Measurements from ENCODE around the gene FUZ.

Gene FUZ

DNA sequence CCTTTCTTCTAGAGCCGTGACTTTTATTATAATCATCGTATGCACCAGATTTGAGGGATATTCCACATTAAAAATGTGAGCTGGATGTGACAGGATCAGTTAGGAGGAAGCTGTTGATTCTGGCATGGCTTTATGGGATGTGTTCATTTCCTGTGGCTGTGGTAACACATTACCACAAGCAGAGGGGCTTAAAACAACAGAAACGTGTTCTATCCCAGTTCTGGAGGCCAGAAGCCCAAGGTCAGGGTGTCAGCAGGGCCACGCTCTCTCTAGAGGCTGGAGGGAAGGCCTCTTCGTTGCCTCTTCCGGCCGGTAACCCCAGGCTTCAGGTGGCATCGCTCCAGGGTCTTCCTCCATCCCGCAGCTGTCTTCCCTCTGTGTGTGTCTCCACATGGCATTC is 19.5 kb upstream of the FUZ start:
- no peak for TF ChIP-seq TAF1 (IDR thresholded peaks at IDR 0.05; ENCODE audit: borderline replicate concordance, insufficient read depth, low read length)
- TF ChIP-seq, protein P1, sequence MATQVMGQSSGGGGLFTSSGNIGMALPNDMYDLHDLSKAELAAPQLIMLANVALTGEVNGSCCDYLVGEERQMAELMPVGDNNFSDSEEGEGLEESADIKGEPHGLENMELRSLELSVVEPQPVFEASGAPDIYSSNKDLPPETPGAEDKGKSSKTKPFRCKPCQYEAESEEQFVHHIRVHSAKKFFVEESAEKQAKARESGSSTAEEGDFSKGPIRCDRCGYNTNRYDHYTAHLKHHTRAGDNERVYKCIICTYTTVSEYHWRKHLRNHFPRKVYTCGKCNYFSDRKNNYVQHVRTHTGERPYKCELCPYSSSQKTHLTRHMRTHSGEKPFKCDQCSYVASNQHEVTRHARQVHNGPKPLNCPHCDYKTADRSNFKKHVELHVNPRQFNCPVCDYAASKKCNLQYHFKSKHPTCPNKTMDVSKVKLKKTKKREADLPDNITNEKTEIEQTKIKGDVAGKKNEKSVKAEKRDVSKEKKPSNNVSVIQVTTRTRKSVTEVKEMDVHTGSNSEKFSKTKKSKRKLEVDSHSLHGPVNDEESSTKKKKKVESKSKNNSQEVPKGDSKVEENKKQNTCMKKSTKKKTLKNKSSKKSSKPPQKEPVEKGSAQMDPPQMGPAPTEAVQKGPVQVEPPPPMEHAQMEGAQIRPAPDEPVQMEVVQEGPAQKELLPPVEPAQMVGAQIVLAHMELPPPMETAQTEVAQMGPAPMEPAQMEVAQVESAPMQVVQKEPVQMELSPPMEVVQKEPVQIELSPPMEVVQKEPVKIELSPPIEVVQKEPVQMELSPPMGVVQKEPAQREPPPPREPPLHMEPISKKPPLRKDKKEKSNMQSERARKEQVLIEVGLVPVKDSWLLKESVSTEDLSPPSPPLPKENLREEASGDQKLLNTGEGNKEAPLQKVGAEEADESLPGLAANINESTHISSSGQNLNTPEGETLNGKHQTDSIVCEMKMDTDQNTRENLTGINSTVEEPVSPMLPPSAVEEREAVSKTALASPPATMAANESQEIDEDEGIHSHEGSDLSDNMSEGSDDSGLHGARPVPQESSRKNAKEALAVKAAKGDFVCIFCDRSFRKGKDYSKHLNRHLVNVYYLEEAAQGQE (IDR thresholded peaks at IDR 0.05; ENCODE audit: insufficient read depth in 1 of 2, low read depth in 2 of 2, low read length in 2 of 2), result no peak
- no peak for TF ChIP-seq POLR2AphosphoS5 (IDR thresholded peaks at IDR 0.05; ENCODE audit: low read depth, low read length)
- no peak for TF ChIP-seq SIN3A (IDR thresholded peaks at IDR 0.05; ENCODE audit: borderline replicate concordance, insufficient read depth, low read length)
- no peak for TF ChIP-seq FOXP2 (optimal IDR thresholded peaks at IDR 0.05; ENCODE audit: borderline replicate concordance, extremely low read depth, extremely low read length, insufficient read depth)

DNA sequence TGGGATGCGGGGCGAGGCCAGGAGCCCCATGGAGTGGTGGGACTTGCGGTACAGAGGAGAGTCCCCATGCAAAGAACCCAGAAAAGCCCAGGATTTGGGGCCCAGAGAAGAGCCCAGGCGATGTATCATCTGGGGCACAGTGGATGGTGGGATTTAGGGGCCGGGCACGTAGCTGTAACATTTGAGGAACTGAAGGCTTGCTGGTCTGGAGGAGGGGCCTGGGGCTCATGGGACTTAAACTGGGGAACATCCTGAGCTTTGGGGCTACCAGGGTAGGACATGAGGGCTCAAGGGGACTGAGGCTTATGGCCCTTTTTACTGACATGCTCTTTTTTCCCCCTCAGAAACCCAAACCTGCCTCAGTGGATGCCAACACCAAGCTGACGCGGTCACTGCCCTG is 18.5 kb upstream of the FUZ start:
- TF ChIP-seq TAF1 (IDR thresholded peaks at IDR 0.05; ENCODE audit: borderline replicate concordance, insufficient read depth, low read length) (no peak), SIN3A (IDR thresholded peaks at IDR 0.05; ENCODE audit: borderline replicate concordance, insufficient read depth, low read length) (no peak), FOXP2 (optimal IDR thresholded peaks at IDR 0.05; ENCODE audit: borderline replicate concordance, extremely low read depth, extremely low read length, insufficient read depth) (no peak), POLR2AphosphoS5 (IDR thresholded peaks at IDR 0.05; ENCODE audit: low read depth, low read length) (no peak)
- TF ChIP-seq, protein P1 (IDR thresholded peaks at IDR 0.05; ENCODE audit: insufficient read depth in 1 of 2, low read depth in 2 of 2, low read length in 2 of 2), result no peak

DNA sequence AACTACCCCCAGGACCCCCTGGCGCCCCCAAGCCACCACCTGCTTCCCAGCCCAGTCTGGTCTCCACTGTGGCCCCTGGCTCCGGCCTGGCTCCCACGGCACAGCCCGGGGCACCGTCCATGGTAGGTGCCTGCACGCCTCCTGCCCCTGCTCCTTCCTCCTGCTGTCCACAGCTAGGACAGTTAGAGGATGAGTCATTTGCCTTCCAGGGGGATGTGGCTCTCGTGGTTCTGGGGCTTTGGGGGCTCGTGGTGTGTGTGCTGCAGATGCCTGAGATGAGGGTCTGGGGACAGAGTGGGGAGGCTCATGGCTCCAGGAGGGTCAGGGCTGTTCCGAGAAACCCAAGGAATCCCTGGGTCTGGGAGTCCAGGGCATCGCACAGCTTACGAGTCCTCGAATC is 17.7 kb upstream of the FUZ start:
- no peak for TF ChIP-seq POLR2AphosphoS5 (IDR thresholded peaks at IDR 0.05; ENCODE audit: low read depth, low read length)
- TF ChIP-seq SIN3A (IDR thresholded peaks at IDR 0.05; ENCODE audit: borderline replicate concordance, insufficient read depth, low read length), result no peak
- TF ChIP-seq TAF1 (IDR thresholded peaks at IDR 0.05; ENCODE audit: borderline replicate concordance, insufficient read depth, low read length), result no peak
- TF ChIP-seq FOXP2 (optimal IDR thresholded peaks at IDR 0.05; ENCODE audit: borderline replicate concordance, extremely low read depth, extremely low read length, insufficient read depth), result no peak
- TF ChIP-seq, protein P1 (IDR thresholded peaks at IDR 0.05; ENCODE audit: insufficient read depth in 1 of 2, low read depth in 2 of 2, low read length in 2 of 2), result no peak

DNA sequence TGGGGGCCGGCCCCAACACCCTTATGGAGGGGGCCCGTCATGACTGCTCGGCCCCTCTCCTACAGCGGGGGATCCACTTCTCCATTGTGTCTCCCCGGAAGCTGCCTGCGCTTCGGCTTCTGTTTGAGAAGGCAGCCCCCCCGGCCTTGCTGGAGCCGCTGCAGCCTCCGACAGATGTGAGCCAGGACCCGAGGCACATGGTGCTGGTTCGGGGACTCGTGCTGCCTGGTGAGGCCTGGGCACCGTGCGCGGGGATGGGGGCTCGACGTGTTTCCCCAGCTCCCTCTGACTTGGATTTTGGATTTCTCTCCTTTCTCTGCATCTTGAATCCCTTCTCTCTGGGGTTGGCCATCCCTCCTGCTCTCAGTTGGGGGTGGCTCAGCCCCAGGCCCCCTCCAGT is 16.6 kb upstream of the FUZ start:
- TF ChIP-seq, protein P1 (IDR thresholded peaks at IDR 0.05; ENCODE audit: insufficient read depth in 1 of 2, low read depth in 2 of 2, low read length in 2 of 2), result no peak
- TF ChIP-seq FOXP2 (optimal IDR thresholded peaks at IDR 0.05; ENCODE audit: borderline replicate concordance, extremely low read depth, extremely low read length, insufficient read depth) (no peak), SIN3A (IDR thresholded peaks at IDR 0.05; ENCODE audit: borderline replicate concordance, insufficient read depth, low read length) (no peak), TAF1 (IDR thresholded peaks at IDR 0.05; ENCODE audit: borderline replicate concordance, insufficient read depth, low read length) (no peak)

DNA sequence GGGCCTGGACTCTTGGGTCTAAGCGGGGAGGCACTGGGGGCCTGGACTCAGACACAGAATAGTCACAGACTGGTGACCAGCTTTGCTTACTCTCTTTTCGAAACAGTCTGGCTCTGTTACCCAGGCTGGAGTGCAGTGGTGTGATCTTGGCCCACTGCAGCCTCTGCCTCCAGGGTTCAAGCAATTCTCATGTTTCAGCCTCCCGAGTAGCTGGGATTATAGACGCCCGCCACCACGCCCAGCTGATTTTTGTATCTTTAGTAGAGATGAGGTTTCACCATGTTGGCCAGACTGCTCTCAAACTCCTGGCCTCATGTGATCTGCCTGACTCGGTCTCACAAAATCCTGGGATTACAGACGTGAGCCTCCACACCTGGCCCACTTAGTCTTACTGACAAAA is 16.1 kb upstream of the FUZ start:
- no peak for TF ChIP-seq TAF1 (IDR thresholded peaks at IDR 0.05; ENCODE audit: borderline replicate concordance, insufficient read depth, low read length)
- no peak for TF ChIP-seq POLR2AphosphoS5 (IDR thresholded peaks at IDR 0.05; ENCODE audit: low read depth, low read length)
- TF ChIP-seq, protein P1 (IDR thresholded peaks at IDR 0.05; ENCODE audit: insufficient read depth in 1 of 2, low read depth in 2 of 2, low read length in 2 of 2), result no peak
- no peak for TF ChIP-seq FOXP2 (optimal IDR thresholded peaks at IDR 0.05; ENCODE audit: borderline replicate concordance, extremely low read depth, extremely low read length, insufficient read depth)
- TF ChIP-seq SIN3A (IDR thresholded peaks at IDR 0.05; ENCODE audit: borderline replicate concordance, insufficient read depth, low read length), result no peak
